GM04503 (cell line): ENCODE data around the gene CDH13.

Source experiments
- DNase-seq: peaks from one replicate; pipeline ENCODE4 v3.0.0-alpha.2; 2012; ENCODE audit warnings: low read depth

Gene CDH13

DNA sequence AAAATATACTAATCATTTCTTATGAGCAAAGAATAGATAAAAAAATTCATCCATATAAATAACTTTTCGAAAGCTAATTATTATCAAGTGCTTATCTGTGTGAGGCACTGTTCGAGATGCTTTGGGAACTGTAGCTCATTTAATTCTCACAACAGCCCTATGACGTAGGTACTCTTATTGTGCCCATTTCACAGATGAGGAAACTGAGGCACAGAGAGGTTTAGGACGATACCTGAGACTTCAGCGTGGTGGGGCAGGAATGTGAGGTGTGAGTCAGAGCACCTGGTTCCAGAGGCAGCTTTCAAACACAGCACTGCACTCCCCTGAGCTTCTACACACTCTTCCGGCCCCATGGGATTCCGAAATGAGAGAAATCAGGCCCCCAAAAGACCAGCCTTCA lies 995.2 kb downstream of the CDH13 start:
- DNase-seq: no peak

DNA sequence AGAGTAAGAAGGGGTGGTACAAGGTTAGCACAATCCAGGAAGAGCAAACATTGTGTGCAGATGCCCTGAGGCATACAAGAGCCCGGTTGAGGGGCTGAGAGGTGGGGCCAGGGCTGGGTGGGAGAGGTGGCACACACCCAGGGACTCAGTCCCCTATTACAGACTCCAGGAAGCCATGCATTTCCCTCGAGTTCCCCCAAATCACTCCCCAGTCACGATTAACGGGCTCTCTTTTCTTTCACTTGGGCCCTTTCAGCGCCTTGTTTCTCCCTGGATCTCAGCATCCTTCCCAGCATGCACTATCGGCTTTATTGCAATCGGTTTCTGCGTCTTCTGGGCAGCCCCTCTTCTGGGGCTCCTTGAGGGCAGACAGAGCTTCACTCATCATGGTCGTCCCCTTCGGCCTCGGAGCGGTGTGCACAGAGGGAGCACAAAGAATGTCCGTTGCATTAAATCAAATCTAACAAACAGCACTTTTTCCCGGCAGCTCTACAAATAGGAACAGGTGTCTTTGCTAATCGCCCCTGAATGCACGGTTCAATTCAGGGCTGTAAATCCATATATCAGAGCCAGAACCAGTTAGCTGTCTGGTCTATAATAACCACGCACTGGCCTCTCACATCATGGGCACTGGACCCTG lies 996.4 kb downstream of the CDH13 start:
- no peak for DNase-seq

DNA sequence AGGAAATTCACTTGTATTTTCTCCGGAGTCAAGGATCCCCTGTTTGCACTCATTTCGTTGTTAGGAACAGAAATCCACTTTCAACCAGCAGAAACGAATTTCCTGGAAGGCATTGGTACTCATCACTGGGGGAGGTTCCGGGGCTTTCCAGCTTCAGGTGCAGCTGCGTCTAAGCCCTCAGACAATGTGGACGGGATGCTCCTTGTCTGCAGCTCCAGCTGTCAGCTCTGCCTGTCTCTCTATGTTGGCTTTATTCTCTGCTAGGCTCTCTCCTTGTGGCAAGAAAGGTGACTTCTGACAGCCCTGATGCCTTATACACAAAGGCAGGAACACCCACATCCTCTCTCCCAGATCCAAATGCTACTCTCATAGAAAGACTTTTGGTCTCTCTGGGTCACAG lies 997.1 kb downstream of the CDH13 start:
- no peak for DNase-seq

DNA sequence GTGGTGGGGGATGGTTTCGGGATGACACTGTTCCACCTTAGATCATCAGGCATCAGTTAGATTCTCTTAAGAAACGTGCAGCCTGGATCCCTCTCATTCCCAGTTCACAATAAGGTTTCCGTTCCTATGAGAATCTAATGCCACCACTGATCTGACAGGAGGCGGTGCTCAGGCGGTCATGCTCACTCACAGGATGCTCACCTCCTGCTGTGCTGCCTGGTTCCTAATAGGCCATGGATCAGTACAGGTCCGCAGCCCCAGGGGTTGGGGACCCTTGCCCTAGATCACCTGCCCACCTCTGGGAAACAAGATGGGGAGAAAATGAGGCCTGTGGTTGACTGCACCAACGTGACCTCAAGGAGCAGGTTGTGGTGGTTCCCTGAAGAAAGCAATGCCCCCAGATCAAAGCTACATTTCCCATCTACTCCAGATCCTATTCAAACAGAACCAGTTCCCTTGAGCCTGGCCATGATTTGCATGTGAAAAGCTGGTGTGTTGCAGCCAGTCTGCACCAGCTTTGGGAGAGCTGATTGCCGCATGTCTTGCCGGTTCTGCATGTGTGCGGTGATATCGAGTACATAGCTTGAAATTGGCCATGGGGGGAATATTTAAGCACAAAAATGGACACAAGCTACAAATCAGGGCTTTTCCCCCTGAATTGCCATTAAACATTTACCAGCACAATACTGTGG lies 997.8 kb downstream of the CDH13 start:
- DNase-seq: no peak

DNA sequence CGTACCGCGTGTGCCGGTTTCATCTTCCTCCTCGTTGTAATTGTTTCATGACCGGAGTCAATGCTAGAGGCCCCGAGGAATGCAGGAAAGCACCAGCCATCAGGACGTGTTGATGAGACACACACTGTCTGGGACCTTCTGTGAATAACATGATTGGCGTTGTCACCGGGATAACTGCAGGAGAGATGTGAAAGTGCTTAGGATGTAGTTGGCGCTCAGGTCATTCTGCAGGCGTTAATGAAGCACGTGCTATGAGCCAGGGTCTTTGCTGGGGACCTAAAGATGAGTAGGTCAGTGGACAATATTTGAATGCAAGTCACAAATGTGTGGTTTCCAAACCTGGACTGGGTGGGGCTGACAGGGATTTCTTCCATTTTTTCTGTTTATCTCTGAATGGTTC lies 999.4 kb downstream of the CDH13 start:
- no peak for DNase-seq

DNA sequence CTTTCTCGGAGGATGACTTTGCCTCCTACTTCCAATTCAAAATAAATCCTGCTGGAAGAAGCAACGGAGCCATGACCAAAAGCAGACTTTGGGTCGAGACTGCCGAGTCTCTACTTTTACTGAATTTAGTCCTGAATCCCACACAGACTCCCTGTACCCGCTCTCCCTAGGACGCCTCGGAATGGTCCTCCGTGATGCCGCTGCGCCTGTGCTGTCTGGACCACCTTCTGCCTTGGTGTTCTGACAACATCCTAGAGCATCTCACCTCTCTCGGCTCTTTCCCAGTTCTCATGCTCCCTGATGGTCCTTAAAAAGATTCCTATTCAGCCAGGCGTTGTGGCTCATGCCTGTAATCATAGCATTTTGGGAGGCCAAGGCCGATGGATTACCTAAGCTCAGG lies 999.9 kb downstream of the CDH13 start:
- DNase-seq: no peak

DNA sequence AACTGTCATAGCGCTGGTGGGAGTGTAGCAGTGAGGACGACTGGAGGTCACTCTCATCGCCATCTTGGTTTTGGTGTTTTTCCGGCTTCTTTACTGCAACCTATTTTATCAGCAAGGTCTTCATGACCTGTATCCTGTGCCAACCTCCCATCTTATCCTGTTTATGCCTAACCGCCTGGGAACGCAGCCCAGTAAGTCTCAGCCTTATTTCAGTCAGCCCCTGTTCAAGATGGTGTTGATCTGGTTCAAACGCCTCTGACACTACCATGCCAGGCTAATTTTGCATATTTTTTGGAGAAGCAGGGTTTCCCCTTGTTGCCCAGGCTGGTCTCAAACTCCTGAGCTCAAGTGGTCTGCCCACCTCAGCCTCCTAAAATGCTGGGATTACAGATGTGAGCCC lies 1001.2 kb downstream of the CDH13 start:
- DNase-seq: no peak

DNA sequence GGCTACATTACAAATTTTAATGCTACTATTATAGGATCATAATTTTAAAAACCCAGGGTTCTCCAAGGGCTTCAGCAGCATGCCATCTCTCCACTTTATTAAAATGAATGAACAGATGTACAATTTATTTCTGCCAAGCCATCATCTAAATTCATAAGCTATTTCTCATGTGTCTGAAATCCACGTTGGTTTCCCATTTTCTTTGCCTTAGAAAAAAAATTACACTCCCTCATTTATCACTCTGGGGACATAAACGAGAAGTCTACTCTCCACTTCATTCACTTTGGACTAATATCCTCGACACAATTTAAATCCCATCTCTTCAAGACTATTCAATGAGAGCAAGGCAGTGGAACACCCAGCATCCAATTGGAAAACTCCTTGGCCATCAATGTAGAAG lies 1002.7 kb downstream of the CDH13 start:
- no peak for DNase-seq

DNA sequence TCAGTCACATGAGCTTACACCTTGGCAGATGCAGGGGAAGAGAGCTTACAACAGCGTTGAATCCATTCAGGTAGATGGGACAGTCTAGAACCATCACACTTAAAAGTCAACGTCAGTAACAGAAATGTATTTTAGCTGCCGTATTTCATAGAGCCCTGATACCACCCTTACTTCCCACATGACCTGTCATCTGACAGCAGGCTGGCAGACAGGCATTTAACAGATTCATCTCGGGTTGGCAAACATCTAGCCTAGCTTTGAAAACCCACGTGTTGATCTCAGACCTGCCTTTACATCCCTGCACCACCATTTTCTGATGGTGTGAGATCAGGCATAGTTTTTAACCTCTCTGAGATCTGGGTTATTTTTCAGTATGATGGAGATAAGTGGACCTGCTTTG lies 1003.1 kb downstream of the CDH13 start:
- DNase-seq: no peak

DNA sequence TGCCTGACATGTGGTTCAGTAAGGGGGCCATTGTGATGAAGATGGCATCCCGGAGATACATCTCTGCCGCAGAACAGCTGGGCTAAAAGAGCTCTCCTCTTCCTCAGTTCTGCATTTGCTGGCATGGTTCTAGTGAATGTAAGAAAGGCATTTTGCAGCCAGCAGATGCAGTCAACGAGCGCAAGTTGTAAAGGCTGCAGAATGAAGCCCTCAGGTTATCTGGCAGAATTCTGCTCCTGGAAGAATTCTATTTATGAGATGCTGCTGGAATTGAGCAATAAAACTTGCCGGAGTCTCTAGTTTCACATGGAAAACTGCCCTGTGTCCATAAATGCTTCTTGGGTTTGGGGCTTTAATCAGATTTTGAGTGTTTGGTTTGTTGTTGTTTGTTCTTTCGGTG lies 1004.2 kb downstream of the CDH13 start:
- no peak for DNase-seq

DNA sequence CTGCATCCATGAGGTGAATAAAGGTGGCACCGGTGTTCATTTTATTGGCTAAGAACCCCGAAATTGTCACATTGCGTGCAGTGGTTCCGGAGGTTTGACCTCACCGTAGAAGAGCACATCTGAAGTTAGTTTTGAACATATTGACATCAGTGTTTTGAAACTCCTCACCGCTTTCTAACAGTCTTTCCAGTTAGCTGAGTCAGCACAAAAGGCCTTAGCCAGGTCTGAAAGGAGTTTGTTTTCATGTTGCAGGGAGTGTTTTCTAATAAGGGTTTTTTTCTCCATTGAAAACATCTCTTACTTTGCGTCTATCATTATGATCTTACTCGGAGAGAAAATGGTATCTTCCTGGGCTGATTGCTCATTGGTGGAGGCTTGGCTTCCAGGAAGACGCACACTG lies 1006.5 kb downstream of the CDH13 start:
- DNase-seq: no peak

DNA sequence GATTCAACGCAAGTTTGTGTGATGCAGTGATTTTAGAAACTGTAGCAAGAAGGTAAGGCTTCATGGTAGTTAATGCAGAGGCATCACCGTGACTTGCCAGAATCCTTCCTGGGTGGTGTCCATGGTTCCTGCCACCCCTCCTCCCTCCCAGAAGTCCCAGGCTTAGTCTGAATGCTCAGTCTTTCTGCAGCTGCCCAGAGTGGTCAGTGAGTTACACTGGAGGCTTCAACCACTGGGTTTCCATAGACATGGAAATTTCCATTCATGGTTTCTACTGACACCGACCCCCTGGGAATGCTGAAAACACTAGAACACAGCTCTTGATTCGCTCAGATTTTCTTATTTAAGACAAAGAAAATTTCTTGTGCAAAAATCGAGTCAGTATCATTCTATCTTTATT lies 1021.6 kb downstream of the CDH13 start:
- no peak for DNase-seq

DNA sequence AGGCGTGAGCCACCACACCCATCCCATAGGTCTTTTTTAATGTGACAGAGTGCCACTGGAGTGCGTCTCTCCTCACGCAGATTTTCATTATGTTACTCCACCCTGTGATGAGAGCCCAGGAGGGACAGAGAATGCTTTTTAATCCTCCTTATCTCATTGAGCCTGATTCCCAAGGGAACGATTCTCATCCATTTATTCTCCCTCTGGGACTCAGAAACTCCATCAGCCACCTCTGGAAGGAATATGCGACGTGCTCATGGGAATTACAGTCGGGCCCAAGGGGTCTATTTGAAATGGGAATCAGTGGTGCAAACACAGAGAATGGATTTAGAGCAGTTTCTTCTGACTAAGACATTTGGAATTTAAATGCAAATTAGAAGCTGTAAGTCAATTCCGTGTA lies 1025.1 kb downstream of the CDH13 start:
- DNase-seq: no peak

DNA sequence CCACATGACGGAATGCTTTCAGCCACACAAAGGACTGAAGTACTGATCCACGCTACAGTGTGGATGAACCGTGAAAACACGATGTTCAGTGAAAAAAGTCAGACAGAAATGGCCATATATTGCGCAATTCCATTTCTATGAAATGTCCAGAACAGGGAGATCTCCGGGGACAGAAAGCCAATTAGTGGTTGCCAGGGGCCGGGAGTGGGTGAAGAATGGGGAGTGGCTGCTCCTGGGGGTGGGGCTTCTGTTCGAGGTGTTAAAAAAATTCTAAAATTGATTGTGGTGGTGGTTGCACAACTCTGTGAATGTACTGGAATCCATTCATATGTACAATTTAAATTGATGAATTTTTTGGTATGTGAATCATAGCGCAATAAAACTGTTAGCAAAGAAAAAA lies 1026.2 kb downstream of the CDH13 start:
- no peak for DNase-seq

DNA sequence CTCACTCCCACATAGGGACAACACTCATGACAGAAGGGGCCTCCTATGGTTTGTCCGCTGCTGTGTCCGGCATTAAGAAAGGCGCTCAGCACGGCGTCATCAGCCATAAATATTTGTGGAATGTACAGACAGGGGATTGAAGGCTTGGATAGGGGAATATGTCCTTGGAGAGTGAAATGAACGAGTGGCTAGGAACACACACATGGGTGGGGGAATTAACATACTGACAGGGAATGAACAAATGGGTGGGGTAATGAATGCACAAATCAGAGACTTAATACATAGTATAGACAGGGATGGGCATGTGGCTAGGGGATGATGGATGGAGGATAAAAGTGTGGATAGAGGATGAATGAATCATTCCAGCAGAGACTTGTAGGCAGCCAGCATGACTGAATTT lies 1027.0 kb downstream of the CDH13 start:
- no peak for DNase-seq

DNA sequence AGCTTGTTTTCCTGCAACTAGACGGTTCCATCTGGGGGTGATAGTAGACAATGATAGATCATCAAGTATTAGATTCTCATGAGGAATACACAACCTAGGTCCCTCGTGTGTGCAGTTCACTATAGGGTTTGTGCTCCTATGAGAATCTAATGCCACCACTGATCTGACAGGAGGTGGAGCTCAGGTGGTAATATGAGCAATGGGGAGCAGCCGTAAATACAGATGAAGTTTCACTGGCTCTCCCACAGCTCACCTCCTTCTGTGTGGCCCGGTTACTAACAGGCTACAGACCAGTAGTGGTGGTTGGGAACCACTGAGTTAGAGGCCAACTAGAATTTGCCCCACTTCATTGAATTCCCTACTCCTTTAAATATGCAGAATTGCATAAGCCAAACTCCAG lies 1033.5 kb downstream of the CDH13 start:
- DNase-seq: no peak

DNA sequence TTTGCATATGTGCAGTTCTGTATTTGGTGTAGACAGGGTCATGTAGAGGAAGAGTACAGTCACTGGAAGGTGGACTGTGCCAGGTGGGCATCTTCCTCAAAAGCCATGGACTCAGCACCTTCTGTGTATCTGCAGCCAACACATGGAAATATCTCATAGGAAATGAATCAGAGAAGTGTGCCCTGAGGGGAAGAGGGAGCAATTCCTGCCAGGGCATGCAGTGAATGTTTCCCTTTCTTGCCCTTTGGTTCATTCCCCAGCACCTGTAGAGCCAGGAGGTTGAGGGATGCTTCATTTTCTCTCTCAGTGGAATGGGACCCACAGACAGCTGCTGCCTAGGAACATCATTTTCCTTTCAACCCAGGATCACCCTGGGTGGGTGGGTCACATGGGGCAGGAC lies 1034.9 kb downstream of the CDH13 start:
- DNase-seq: no peak

DNA sequence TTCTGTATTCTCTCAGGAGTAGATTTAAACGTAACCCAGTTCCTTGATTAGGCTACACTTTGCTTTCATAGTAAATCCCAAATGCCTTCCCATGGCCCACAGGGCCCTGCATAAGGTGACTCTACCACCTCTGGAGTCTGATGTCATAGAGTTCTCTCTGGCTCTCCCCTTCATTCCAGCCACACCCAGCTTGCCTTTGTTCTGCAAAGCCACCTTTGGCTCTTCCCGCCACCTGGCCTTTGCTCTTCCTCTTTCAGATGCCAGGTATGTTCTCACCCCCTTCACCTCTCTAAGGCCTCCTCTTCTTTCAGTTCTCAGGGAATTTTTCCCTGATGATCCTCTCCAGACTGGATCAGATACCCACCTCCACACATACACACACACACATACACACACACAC lies 1039.7 kb downstream of the CDH13 start:
- no peak for DNase-seq

DNA sequence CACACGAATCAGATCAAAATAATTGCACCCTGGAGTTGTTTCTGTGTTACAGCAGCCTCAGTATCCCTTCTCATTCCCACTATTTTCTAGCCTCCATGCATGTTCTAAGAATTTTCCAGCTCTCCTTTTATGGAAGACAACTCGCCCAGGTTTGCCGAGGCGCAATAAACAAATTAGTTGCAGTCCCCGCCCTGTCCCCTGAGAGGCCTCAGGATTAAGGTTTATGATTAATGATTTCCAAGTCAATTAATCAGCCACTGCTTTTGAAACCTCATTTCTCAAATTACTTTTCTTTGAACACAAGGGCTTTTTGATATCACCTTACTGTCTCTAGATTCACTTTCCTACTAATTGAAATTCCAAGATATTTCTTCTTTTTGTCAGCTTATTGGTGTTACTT lies 1042.7 kb downstream of the CDH13 start:
- no peak for DNase-seq

DNA sequence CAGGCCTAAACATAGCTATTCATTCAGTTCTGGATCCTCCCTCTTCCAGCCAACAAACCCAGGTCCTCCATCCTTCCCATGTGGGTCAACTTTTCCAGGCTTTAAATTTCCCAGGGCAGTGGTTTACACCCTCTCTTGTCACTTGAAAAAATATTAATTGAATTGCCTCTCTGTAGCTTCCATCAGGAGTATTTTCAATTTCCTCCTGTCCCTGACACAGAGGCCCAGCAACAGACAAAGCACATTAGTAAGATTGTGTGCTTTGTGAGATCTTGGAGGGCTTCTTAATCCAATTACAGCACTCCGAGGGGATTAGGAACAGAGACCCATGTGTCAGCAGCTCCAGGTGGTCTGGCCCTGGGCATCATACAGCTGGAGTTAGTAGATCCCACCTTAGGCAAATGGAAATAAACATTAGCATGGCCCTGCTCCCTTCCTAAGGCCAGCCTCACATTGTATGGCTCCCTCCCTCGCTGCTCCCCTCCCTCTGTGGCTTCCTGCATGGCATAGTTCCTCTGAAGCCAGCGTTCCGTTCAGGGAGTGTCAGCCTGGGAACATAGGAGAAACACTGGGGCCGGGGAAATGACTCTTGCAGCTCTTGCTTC lies 1048.3 kb downstream of the CDH13 start:
- no peak for DNase-seq

DNA sequence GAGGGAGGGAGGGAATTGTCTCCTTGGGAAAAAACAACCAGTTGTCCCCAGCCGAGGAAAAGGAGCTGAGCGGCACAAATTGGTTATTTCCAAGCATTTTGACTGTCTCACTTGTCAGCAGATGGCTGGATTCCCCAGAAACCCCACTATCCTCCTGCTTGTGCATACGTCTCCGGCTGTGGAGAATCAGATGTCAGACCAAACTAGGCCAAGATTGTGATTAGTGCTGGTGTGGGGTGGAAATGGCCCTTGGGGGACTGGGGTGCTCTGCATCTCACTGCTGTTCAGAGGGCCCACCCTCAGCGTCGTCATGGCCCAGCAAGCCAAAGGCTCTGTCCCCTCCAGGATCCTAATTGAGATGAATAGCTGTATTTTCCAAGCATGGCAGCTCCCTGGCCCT lies 1049.3 kb downstream of the CDH13 start:
- DNase-seq: no peak

DNA sequence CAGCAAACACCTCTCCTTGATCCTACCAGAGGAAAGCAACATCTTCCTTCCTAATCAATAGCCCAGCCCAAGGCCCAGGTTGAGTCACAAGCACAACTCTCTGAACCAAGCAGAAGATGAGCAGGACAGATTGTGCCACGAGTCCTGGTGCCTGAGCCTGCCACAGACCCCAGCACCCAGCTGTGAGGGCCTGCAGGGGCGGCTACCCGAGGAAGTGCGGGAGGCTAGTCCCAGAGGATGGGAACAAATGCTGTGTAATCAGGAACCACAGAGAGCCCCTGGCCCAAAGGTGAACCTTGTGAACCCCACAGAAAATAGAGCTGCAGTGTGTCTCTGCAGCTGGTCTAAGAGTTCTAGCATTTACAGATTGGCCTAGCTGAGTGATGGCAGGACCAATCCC lies 1054.2 kb downstream of the CDH13 start:
- no peak for DNase-seq

DNA sequence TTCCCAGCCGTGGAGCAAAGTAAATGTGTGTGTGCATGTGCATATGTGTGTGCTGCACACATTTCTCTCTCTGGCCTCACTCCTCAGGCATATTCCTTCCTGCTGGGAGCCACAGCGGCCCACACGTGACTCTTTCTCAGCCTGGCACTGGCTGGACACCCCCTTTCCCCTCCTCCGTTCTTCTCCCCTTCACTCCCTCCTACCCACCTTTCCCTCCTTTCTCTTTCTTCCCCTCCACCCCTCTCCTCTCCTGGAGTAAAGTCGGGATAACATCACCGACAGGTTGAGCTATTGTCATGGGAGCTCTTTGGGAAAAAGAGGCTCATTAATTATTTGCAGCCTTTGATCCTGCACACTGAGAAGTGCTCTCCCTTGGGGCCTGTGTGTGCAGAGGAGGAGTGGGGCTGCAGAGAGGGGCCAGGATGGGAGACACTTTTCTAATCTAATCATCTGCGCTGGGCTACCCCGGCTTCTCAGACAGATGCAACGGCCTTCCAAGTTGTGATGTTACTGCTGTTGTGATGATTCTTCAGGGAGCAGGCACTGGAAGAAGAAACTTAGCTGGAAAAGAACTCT lies 1054.7 kb downstream of the CDH13 start:
- no peak for DNase-seq
